Measurements from ENCODE around the gene TBC1D16. TPM values are rescaled to one million over a fixed set of nuclear protein-coding genes. Genes with fewer than 3 reads are reported as not detected.

The TBC1D16 gene
- total RNA-seq, 1 donor from 2014 or later: 197 TPM

DNA sequence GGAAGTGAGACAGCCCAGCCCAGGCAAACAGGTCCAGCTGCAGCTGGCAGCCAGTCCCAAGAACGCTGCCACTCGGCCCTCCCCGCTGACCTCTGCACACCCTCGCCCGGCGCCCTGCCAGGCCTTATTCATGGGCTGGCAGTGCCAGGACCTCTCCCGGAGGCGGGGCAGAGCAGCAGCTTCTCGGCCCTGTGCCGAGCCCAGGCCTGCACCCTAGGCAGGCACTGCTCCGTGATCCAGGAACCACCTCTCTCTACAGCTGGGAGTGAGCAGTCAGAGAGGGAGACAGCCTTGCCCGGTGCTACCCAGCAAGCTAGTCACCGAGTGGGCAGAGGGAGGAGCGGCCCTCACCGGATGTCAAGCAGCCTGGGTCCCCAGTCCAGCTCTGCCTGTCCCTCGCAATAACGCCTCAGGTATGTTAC lies 116.5 kb downstream of the TBC1D16 start:
- TF ChIP-seq CTCF (IDR thresholded peaks at IDR 0.05; ENCODE audit: partially characterized antibody, unreplicated experiment): no peak
- Mint-ChIP-seq H3K9me3 (ENCODE audit: unreplicated experiment) (no peaks in the 10 kb centered on the region), H3K27me3 (ENCODE audit: unreplicated experiment) (peaks cover 13% of the 10 kb centered on the region), H3K36me3 (ENCODE audit: unreplicated experiment) (no peaks in the 10 kb centered on the region), H3K27ac (ENCODE audit: unreplicated experiment) (no peak overlapping the region), H3K4me3 (ENCODE audit: unreplicated experiment) (no peak overlapping the region), H3K4me1 (ENCODE audit: low read depth, unreplicated experiment) (no peaks in the 10 kb centered on the region)
- no peak for DNase-seq

DNA sequence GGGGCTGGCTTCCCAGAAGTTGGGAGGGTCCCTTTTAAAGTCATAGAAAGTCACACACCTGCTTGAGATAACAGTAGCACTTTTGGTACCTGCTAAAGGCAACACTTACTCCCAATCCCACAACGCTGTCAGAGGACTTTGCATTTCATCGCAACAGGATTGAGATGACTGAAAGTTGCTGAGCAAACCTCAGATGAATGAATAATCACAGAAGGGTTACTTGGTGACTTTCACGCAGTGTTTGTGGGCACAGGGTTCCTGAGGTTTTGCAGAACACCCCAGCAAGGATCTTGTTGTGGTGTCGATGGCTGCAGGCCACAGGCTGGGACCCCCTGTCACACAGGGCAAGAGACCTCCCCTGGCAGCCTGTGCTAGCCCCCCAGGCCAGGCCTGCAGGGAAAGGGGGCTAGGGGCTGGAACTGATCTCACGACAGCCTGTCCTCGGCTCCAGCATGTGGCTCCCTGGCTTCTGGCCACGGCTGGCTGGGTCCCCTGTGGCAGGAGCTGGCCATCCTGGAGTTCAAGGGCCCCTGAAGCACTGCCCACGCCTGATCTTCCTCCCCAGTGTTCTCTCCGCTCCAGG lies 117.0 kb downstream of the TBC1D16 start:
- no peak for TF ChIP-seq CTCF (IDR thresholded peaks at IDR 0.05; ENCODE audit: partially characterized antibody, unreplicated experiment)
- Mint-ChIP-seq H3K27ac (ENCODE audit: unreplicated experiment) (no peak overlapping the region), H3K27me3 (ENCODE audit: unreplicated experiment) (peaks cover 13% of the 10 kb centered on the region), H3K4me3 (ENCODE audit: unreplicated experiment) (no peak overlapping the region), H3K36me3 (ENCODE audit: unreplicated experiment) (no peaks in the 10 kb centered on the region), H3K4me1 (ENCODE audit: low read depth, unreplicated experiment) (no peaks in the 10 kb centered on the region), H3K9me3 (ENCODE audit: unreplicated experiment) (no peaks in the 10 kb centered on the region)
- no peak for DNase-seq

- Mint-ChIP-seq H3K4me1 (ENCODE audit: low read depth, unreplicated experiment) (no peaks in the 10 kb centered on the region), H3K9me3 (ENCODE audit: unreplicated experiment) (no peaks in the 10 kb centered on the region), H3K27me3 (ENCODE audit: unreplicated experiment) (peaks cover 13% of the 10 kb centered on the region), H3K27ac (ENCODE audit: unreplicated experiment) (no peak overlapping the region), H3K4me3 (ENCODE audit: unreplicated experiment) (no peak overlapping the region), H3K36me3 (ENCODE audit: unreplicated experiment) (no peaks in the 10 kb centered on the region)
- no peak for DNase-seq
- TF ChIP-seq CTCF (IDR thresholded peaks at IDR 0.05; ENCODE audit: partially characterized antibody, unreplicated experiment): no peak
Measured at GRCh38 chr17:79917902-79918484, 117.7 kb downstream of the TBC1D16 start.

- H3K27me3 Mint-ChIP-seq (ENCODE audit: unreplicated experiment): peaks cover 13% of the 10 kb centered on the region
- no peaks in the 10 kb centered on the region for H3K4me1 Mint-ChIP-seq (ENCODE audit: low read depth, unreplicated experiment)
- H3K36me3 Mint-ChIP-seq (ENCODE audit: unreplicated experiment): no peaks in the 10 kb centered on the region
- no peak overlapping the region for H3K27ac Mint-ChIP-seq (ENCODE audit: unreplicated experiment)
- DNase-seq: no peak
- no peak overlapping the region for H3K4me3 Mint-ChIP-seq (ENCODE audit: unreplicated experiment)
- TF ChIP-seq CTCF (IDR thresholded peaks at IDR 0.05; ENCODE audit: partially characterized antibody, unreplicated experiment): no peak
- no peaks in the 10 kb centered on the region for H3K9me3 Mint-ChIP-seq (ENCODE audit: unreplicated experiment)
Measured at GRCh38 chr17:79916991-79917901, 118.4 kb downstream of the TBC1D16 start.

Measured in glutamatergic neuron (in vitro differentiated cells).